ENCODE results near the gene GJA1. TPM values are rescaled to one million over a fixed set of nuclear protein-coding genes. Genes with fewer than 3 reads are reported as not detected.
"Not testable (repeated sequence)": the region's sequence is repeated elsewhere in the genome, so short reads cannot be mapped to it uniquely, and the experiment has no call there.

Gene GJA1
- total RNA-seq, 1 donor from 2014 or later: not detected

DNA sequence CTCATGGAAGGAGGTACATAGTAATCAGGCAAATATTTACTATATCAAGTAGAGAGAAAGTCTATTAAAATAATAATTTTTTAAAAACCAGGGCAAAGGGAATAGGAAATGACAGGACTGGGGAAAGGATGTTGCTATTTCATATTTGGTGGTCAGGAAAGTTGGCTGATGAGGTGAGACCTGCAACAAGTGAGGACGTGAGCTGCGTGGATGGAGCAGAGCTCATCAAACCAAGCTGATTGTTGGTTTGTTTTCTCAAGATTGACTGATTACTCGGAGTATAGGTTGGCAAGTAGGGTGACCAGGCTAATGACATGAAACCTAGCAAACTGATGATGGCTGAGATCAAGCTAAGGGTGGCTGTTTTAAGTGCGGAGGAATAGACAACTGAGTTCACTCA is 6.0 kb downstream of the GJA1 start:
- intact Hi-C loops (cut with micrococcal nuclease): no loop called here
- Mint-ChIP-seq H3K9me3 (no peaks in the 10 kb centered on the region), H3K27me3 (ENCODE audit: insufficient read depth) (peaks cover 32% of the 10 kb centered on the region), H3K4me1 (ENCODE audit: low read depth) (peaks cover 18% of the 10 kb centered on the region), H3K4me3 (no peak overlapping the region), H3K27ac (no peak overlapping the region), H3K36me3 (ENCODE audit: low read depth) (no peaks in the 10 kb centered on the region)
- DNase-seq (ENCODE audit: low spot score): no peak

GRCh38 chr6:121442576-121442975 is 7.1 kb downstream of the GJA1 start:
- Mint-ChIP-seq H3K36me3 (ENCODE audit: low read depth) (no peaks in the 10 kb centered on the region), H3K9me3 (no peaks in the 10 kb centered on the region), H3K27ac (no peak overlapping the region), H3K4me1 (ENCODE audit: low read depth) (peaks cover 7% of the 10 kb centered on the region), H3K4me3 (no peak overlapping the region), H3K27me3 (ENCODE audit: insufficient read depth) (peaks cover 21% of the 10 kb centered on the region)
- intact Hi-C loops (cut with micrococcal nuclease): no loop called here
- DNase-seq (ENCODE audit: low spot score): no peak

GRCh38 chr6:121443971-121444541 is 8.6 kb downstream of the GJA1 start:
- DNase-seq (ENCODE audit: low spot score): no peak
- H3K9me3 Mint-ChIP-seq: no peaks in the 10 kb centered on the region
- no peaks in the 10 kb centered on the region for H3K4me1 Mint-ChIP-seq (ENCODE audit: low read depth)
- H3K27me3 Mint-ChIP-seq (ENCODE audit: insufficient read depth): peaks cover 11% of the 10 kb centered on the region
- intact Hi-C loops (cut with micrococcal nuclease): no loop called here
- H3K27ac Mint-ChIP-seq: no peak overlapping the region
- no peaks in the 10 kb centered on the region for H3K36me3 Mint-ChIP-seq (ENCODE audit: low read depth)
- no peak overlapping the region for H3K4me3 Mint-ChIP-seq

GRCh38 chr6:121446705-121447104 is 11.3 kb downstream of the GJA1 start:
- H3K4me3 Mint-ChIP-seq; H3K27ac Mint-ChIP-seq; H3K4me1 Mint-ChIP-seq (ENCODE audit: low read depth); H3K27me3 Mint-ChIP-seq (ENCODE audit: insufficient read depth); DNase-seq (ENCODE audit: low spot score); H3K36me3 Mint-ChIP-seq (ENCODE audit: low read depth); intact Hi-C loops (cut with micrococcal nuclease); H3K9me3 Mint-ChIP-seq: not testable (repeated sequence)

- H3K4me1 Mint-ChIP-seq (ENCODE audit: low read depth); H3K4me3 Mint-ChIP-seq; H3K27ac Mint-ChIP-seq; intact Hi-C loops (cut with micrococcal nuclease); H3K27me3 Mint-ChIP-seq (ENCODE audit: insufficient read depth); H3K36me3 Mint-ChIP-seq (ENCODE audit: low read depth); H3K9me3 Mint-ChIP-seq; DNase-seq (ENCODE audit: low spot score): not testable (repeated sequence)
Measured at GRCh38 chr6:121447746-121448145, 12.3 kb downstream of the GJA1 start.

DNA sequence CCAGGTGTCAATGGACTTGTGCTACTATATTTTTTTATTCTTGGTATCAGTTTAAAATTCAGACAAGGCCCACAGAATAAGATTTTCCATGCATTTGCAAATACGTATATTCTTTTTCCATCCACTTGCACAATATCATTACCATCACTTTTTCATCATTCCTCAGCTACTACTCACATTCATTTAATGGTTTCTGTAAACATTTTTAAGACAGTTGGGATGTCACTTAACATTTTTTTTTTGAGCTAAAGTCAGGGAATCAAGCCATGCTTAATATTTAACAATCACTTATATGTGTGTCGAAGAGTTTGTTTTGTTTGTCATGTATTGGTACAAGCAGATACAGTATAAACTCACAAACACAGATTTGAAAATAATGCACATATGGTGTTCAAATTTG is 13.1 kb downstream of the GJA1 start:
- not testable (repeated sequence) for H3K4me3 Mint-ChIP-seq; DNase-seq (ENCODE audit: low spot score)

GRCh38 chr6:121449331-121449730 is 13.9 kb downstream of the GJA1 start:
- no peak for DNase-seq (ENCODE audit: low spot score)
- Mint-ChIP-seq H3K9me3 (no peaks in the 10 kb centered on the region), H3K4me3 (no peak overlapping the region), H3K27me3 (ENCODE audit: insufficient read depth) (peaks cover 1% of the 10 kb centered on the region), H3K36me3 (ENCODE audit: low read depth) (no peaks in the 10 kb centered on the region), H3K27ac (no peak overlapping the region), H3K4me1 (ENCODE audit: low read depth) (no peaks in the 10 kb centered on the region)
- intact Hi-C loops (cut with micrococcal nuclease): no loop called here

More for the DNA sequence above, 13.1 kb downstream of the GJA1 start:
- intact Hi-C loops (cut with micrococcal nuclease); H3K27me3 Mint-ChIP-seq (ENCODE audit: insufficient read depth); H3K9me3 Mint-ChIP-seq; H3K36me3 Mint-ChIP-seq (ENCODE audit: low read depth); H3K4me1 Mint-ChIP-seq (ENCODE audit: low read depth); H3K27ac Mint-ChIP-seq: not testable (repeated sequence)

- Mint-ChIP-seq H3K4me1 (ENCODE audit: low read depth) (no peaks in the 10 kb centered on the region), H3K9me3 (no peaks in the 10 kb centered on the region), H3K36me3 (ENCODE audit: low read depth) (no peaks in the 10 kb centered on the region), H3K27me3 (ENCODE audit: insufficient read depth) (peaks cover 1% of the 10 kb centered on the region), H3K4me3 (no peak overlapping the region), H3K27ac (no peak overlapping the region)
- intact Hi-C loops (cut with micrococcal nuclease): no loop called here
- DNase-seq (ENCODE audit: low spot score): no peak
Measured at GRCh38 chr6:121450242-121450641, 14.8 kb downstream of the GJA1 start.

GRCh38 chr6:121451250-121451649 is 15.8 kb downstream of the GJA1 start:
- intact Hi-C loops (cut with micrococcal nuclease): no loop called here
- Mint-ChIP-seq H3K4me1 (ENCODE audit: low read depth) (no peaks in the 10 kb centered on the region), H3K27me3 (ENCODE audit: insufficient read depth) (peaks cover 1% of the 10 kb centered on the region), H3K36me3 (ENCODE audit: low read depth) (no peaks in the 10 kb centered on the region), H3K9me3 (no peaks in the 10 kb centered on the region), H3K27ac (no peak overlapping the region), H3K4me3 (no peak overlapping the region)
- no peak for DNase-seq (ENCODE audit: low spot score)

GRCh38 chr6:121453191-121453590 is 17.7 kb downstream of the GJA1 start:
- Mint-ChIP-seq H3K36me3 (ENCODE audit: low read depth) (no peaks in the 10 kb centered on the region), H3K9me3 (no peaks in the 10 kb centered on the region), H3K4me1 (ENCODE audit: low read depth) (no peaks in the 10 kb centered on the region), H3K27me3 (ENCODE audit: insufficient read depth) (peaks cover 1% of the 10 kb centered on the region), H3K27ac (no peak overlapping the region), H3K4me3 (no peak overlapping the region)
- intact Hi-C loops (cut with micrococcal nuclease): no loop called here
- DNase-seq (ENCODE audit: low spot score): no peak

DNA sequence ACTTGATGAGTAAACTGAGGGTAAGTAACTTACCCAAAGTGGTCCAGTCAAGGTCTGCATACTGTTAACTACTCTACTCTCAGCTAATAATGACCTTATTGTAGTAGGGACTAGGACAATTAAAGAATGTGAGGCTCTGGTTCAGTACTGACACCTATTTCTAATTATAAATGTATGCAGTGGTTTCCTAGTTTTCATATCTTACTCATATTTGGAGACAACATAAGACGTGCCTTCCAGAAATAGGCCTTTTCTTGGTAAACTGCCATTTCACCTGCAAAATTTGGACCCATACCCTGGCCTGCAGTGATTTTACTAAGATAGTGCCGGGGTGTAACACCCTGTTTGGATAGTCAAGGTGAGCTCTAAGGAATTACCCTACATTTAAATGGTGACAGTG is 24.7 kb downstream of the GJA1 start:
- Mint-ChIP-seq H3K27ac (no peak overlapping the region), H3K9me3 (no peaks in the 10 kb centered on the region), H3K4me1 (ENCODE audit: low read depth) (no peaks in the 10 kb centered on the region)

GRCh38 chr6:121463087-121463486 is 27.6 kb downstream of the GJA1 start:
- Mint-ChIP-seq H3K36me3 (ENCODE audit: low read depth) (no peaks in the 10 kb centered on the region), H3K27ac (no peak overlapping the region), H3K4me1 (ENCODE audit: low read depth) (no peaks in the 10 kb centered on the region), H3K9me3 (no peaks in the 10 kb centered on the region), H3K4me3 (no peak overlapping the region), H3K27me3 (ENCODE audit: insufficient read depth) (peaks cover 2% of the 10 kb centered on the region)
- no peak for DNase-seq (ENCODE audit: low spot score)
- intact Hi-C loops (cut with micrococcal nuclease): no loop called here

More for the DNA sequence above, 24.7 kb downstream of the GJA1 start:
- H3K27me3 Mint-ChIP-seq (ENCODE audit: insufficient read depth): peaks cover 2% of the 10 kb centered on the region
- no peaks in the 10 kb centered on the region for H3K36me3 Mint-ChIP-seq (ENCODE audit: low read depth)
- DNase-seq (ENCODE audit: low spot score): no peak
- intact Hi-C loops (cut with micrococcal nuclease): no loop called here
- no peak overlapping the region for H3K4me3 Mint-ChIP-seq

- intact Hi-C loops (cut with micrococcal nuclease): no loop called here
- H3K27me3 Mint-ChIP-seq (ENCODE audit: insufficient read depth): no peaks in the 10 kb centered on the region
- H3K36me3 Mint-ChIP-seq (ENCODE audit: low read depth): no peaks in the 10 kb centered on the region
- no peak overlapping the region for H3K4me3 Mint-ChIP-seq
- H3K4me1 Mint-ChIP-seq (ENCODE audit: low read depth): no peaks in the 10 kb centered on the region
- H3K27ac Mint-ChIP-seq: no peak overlapping the region
- H3K9me3 Mint-ChIP-seq: no peaks in the 10 kb centered on the region
- DNase-seq (ENCODE audit: low spot score): no peak
Measured at GRCh38 chr6:121465101-121465500, 29.7 kb downstream of the GJA1 start.

DNA sequence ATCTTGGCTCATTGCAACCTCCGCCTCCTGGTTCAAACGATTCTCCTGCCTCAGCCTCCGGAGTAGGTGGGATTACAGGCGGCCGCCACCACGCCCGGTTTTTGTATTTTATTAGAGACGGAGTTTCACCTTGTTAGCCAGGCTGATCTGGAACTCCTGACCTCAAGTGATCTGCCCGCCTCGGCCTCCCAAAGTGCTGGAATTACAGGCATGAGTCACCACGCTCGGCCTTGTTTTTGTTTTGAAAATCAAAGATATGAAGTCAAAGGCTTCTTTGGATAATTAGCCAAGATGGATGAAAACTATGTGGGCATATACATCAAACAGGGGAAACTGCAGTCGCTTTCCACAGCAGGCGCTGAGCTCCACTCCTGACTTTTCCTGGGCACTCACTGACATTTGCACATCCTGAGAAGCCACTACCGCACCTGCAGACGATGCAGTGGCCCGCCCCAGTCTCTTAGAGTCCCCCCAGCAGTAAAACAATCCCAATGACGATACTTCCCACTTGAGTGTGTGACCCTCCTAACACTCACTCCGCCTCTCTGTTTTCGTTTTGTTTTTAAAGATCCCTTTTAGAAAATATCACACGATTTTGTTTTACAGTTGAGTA is 44.1 kb downstream of the GJA1 start:
- H3K27ac Mint-ChIP-seq: no peak overlapping the region
- no peak overlapping the region for H3K4me3 Mint-ChIP-seq
- no peaks in the 10 kb centered on the region for H3K9me3 Mint-ChIP-seq
- no peaks in the 10 kb centered on the region for H3K36me3 Mint-ChIP-seq (ENCODE audit: low read depth)
- intact Hi-C loops (cut with micrococcal nuclease): no loop called here
- no peaks in the 10 kb centered on the region for H3K4me1 Mint-ChIP-seq (ENCODE audit: low read depth)
- H3K27me3 Mint-ChIP-seq (ENCODE audit: insufficient read depth): no peaks in the 10 kb centered on the region
- no peak for DNase-seq (ENCODE audit: low spot score)

All from activated T-helper 1 cell treated with anti-CD3 and anti-CD28 coated beads, Interleukin-12 subunit alpha, Interleukin-12 subunit beta, Interleukin-2, Interleukin-4 antibody, amounts not matched to agents 30 ng/mL and 10 ng/mL and 1 ng/mL, durations not matched to agents 14 hours and 24 hours and 36 hours (primary cell).